Measurements from ENCODE around the gene CEACAM18. TPM values are rescaled to one million over a fixed set of nuclear protein-coding genes. Genes with fewer than 3 reads are reported as not detected.
A peak's percentile ranks its signal among the peaks of the same experiment; 100 is the strongest.
"Not testable (repeated sequence)": the region's sequence is repeated elsewhere in the genome, so short reads cannot be mapped to it uniquely, and the experiment has no call there.

CEACAM18 gene
- total RNA-seq (2014; rRNA removed; shearing (Covaris generic)), result not detected in 2 replicates
- polyA plus RNA-seq (2015; cell fraction: cytosol; rRNA removed), result not detected in 2 replicates
- not detected in 2 replicates for polyA plus RNA-seq (2015; cell fraction: nucleus; rRNA removed)

DNA sequence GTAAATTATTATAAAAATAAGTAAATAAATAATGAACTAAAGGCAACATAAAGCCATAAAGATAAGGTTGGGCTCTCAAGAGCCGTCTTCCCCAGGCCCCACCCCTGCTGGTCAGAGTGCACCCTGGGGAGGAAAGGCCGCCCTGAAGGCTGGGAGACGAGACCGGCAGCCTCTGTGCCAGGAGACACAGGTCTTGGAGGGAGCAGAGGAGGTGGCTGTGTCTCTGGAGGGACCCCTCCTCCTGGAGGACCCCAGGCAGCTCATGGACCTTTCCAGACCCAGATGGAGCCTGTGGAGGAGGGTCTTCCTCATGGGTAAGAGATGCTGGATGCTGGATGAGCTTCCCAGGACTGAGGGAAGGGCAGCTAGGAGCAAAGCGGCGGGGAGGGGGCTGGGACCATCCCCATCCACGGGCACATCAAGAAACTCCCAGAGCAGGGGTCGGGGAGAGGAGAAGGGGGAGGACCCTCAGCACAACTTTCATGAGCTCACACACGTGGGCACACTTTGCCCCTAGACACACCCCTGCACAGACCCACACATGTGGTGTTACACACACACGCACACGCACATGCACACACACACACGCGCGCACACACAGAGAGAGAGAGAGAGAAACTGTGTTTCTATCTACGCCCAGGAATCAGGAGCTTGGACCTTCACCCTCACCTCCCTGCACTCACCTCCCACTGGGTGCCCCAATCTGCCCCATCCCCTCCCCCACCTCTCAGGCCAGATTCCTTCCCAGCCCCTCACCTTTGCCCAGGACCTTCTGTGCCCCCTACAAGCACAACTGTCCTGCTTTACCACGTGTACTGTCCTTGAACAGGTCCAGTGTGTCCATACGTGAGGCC lies at the start of gene CEACAM18:
CEACAM18 (plus strand) TSS at position 159 of the 854 bp plus-strand sequence.
- in situ Hi-C loops (cut with HindIII; ENCODE audit: low pct_unique_long_range_greater_than_20kb, low sequenced_read_pairs), result no loop called here
- DNase-seq (ENCODE audit: low read depth, low spot score), result no peak

DNA sequence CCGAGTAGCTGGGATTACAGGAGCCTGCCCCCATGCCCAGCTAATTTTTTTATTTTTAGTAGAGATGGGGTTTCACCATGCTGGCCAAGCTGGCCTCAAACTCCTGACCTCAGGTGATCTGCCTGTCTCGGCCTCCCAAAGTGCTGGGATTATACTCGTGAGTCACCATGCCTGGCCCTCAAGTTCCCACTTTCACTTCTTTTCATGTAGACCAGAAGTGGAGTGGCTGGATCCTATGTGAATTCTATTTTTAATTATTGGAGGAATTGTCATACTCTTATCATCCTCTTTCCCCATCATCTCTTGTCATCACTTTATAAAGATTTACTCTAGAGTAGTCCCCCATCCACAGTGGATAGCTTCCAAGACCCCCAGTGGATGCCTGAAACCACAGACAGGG lies 48.1 kb upstream of the CEACAM18 start:
- in situ Hi-C loops (cut with HindIII; ENCODE audit: low pct_unique_long_range_greater_than_20kb, low sequenced_read_pairs), result no loop called here
- no peak for DNase-seq (ENCODE audit: low read depth, low spot score)

DNA sequence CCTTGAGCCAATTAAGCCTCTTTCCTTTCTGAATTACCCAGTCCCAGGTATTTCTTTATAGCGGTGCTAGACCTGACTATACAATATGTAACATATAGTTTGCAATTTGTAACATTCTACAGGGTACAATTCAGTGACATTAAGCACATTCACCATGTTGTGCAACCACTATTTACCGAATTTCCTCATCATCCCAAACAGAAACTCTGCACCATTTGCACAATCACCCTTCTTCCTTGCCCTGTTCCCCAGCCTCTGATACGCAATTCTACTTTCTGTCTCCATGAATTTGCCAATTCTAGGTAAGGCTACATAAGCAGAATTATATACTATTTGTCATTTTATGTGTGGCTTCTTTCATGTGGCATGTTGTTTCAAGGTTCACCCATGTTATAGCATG lies 47.2 kb upstream of the CEACAM18 start:
- DNase-seq (ENCODE audit: low read depth, low spot score), result no peak
- in situ Hi-C loops (cut with HindIII; ENCODE audit: low pct_unique_long_range_greater_than_20kb, low sequenced_read_pairs), result no loop called here

DNA sequence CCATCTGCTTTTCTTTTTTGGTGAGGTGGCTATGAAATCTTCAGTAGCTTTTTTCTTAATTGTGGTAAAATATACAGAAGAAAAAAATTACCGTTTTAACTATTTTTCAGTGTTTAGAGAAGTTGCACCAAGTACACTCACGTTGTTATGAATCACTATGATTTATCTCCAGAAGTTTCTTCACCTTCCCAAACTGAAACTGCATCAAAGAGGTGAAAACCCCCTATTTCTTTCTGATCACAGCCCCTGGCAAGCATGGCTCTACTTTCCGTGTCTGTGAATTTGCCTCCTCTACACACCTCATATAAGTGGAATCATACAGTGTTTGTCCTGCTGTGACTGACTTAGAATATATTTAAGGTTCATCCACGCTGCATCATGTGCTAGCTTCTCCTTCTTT lies 45.3 kb upstream of the CEACAM18 start:
- in situ Hi-C loops (cut with HindIII; ENCODE audit: low pct_unique_long_range_greater_than_20kb, low sequenced_read_pairs), result no loop called here
- no peak for DNase-seq (ENCODE audit: low read depth, low spot score)

GRCh38 chr19:51434456-51434855 lies 43.9 kb upstream of the CEACAM18 start:
- DNase-seq (ENCODE audit: low read depth, low spot score), result no peak
- in situ Hi-C loops (cut with HindIII; ENCODE audit: low pct_unique_long_range_greater_than_20kb, low sequenced_read_pairs), result no loop called here

GRCh38 chr19:51439021-51439465 lies 39.3 kb upstream of the CEACAM18 start:
- in situ Hi-C loops (cut with HindIII; ENCODE audit: low pct_unique_long_range_greater_than_20kb, low sequenced_read_pairs), result no loop called here
- DNase-seq (ENCODE audit: low read depth, low spot score), result no peak

- in situ Hi-C loops (cut with HindIII; ENCODE audit: low pct_unique_long_range_greater_than_20kb, low sequenced_read_pairs), result no loop called here
- no peak for DNase-seq (ENCODE audit: low read depth, low spot score)
Measured at GRCh38 chr19:51440052-51440451, 38.3 kb upstream of the CEACAM18 start.

DNA sequence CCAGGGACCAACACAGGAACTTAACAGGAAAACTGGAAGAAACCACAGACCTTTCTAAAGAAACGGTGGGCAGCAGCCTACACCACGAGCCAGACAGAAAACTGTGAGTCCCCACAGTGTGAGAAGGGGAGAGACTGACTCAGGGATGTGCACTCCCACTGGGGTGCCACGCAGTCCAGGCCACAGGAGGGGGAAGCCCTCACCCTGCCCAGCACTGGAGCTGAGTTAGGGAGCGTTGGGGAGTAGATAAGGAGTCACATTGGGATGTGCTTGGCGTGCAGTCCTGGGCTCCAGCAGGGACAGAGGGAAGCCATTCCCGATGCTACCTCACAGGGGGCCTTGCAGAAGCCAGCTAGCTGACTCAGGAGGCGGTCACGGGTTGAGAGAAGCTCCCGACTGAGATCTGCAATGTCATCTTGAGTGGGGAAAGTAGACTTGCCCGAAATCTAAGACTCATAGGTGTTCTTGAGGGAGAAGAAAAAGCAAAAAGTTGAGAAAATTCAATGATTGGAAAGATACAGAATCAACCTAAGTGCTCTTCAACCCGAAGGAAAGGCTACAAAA lies 37.4 kb upstream of the CEACAM18 start:
- peak; percentile 7 for DNase-seq (ENCODE audit: low read depth, low spot score)
- in situ Hi-C loops (cut with HindIII; ENCODE audit: low pct_unique_long_range_greater_than_20kb, low sequenced_read_pairs), result no loop called here

DNA sequence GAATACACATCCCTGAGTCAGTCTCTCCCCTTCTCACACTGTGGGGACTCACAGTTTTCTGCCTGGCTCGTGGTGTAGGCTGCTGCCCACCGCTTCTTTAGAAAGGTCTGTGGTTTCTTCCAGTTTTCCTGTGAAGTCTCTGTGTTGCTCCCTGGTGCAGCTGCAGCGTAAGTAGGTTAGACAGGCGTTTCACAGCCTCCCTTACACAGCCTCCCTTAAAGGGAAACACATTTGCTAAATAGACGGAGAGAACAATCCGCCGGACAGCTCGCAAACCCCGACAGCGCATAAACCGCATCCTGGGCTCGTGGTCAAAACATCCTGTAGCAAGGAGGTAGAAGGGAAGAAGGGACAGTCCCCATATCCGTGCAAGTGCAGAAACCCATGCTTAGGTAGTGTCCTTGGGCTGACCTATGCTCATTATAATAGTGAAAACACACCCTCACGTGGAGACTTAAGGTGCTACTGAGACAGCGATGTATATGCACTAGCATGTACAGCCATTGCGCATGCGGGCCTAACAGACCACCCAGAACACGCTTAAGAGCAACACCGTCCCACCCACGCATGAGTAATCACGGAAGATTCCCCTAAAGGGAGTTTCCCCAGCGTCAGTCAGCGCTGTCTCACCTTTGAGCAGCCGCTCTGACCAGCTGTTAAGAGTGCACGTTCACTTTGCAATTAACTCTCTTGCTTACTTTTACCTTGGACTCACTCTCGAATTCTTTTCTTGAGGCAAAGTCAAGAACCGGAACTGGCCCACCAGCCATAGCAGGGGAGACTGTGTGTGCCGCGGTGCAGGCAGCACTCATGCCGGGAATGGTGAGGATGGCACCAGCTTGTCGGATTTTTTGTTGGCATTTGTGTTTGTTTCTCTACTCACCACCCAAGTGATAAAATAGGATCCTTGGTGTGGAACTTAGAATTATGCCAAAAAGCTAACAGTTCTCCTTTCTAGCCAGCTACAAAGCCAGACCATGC lies 36.6 kb upstream of the CEACAM18 start:
- in situ Hi-C loops (cut with HindIII; ENCODE audit: low pct_unique_long_range_greater_than_20kb, low sequenced_read_pairs), result no loop called here
- no peak for DNase-seq (ENCODE audit: low read depth, low spot score)

DNA sequence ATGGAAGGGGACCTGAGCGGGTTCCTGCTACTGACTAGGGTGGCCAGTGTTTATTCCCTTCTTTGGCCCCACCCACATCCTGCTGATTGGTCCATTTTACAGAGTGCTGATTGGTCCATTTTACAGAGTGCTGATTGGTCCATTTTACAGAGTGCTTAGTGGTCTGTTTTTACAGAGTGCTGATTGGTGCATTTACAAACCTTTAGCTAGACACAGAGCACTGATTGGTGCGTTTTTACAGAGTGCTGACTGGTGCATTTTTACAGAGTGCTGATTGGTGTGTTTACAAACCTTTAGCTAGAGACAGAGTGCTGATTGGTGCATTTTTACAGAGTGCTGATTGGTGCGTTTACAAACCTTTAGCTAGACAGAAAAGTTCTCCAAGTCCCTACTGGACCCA lies 30.8 kb upstream of the CEACAM18 start:
- DNase-seq (ENCODE audit: low read depth, low spot score); in situ Hi-C loops (cut with HindIII; ENCODE audit: low pct_unique_long_range_greater_than_20kb, low sequenced_read_pairs): not testable (repeated sequence)

- no peak for DNase-seq (ENCODE audit: low read depth, low spot score)
- in situ Hi-C loops (cut with HindIII; ENCODE audit: low pct_unique_long_range_greater_than_20kb, low sequenced_read_pairs), result no loop called here
Measured at GRCh38 chr19:51448011-51448410, 30.3 kb upstream of the CEACAM18 start.

GRCh38 chr19:51448411-51449016 lies 29.8 kb upstream of the CEACAM18 start:
- DNase-seq (ENCODE audit: low read depth, low spot score), result no peak
- in situ Hi-C loops (cut with HindIII; ENCODE audit: low pct_unique_long_range_greater_than_20kb, low sequenced_read_pairs), result no loop called here

DNA sequence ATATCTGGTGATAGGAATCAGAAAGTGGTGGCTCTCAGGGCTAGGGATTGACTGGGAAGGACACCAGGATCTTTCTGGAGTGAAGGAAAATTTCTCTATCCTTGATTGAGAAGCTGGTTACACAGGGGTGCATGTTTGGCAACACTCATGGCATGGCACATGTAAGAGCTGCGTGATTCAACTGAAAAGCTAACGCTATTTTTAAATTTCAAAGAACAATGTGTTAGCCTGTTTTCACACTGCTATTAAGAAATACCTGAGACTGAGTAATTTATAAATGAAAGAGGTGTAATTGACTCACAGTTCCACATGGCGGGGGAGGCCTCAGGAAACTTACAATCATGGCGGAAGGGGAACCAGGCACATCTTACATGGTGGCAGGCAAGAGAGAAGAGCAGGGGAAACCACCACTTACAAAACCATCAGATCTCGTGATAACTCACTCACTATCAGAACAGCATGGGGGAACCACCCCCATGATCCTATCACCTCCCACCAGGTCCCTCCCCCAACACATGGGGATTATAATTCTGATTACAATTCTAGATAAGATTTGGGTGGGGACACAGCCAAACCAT lies 27.5 kb upstream of the CEACAM18 start:
- DNase-seq (ENCODE audit: low read depth, low spot score), result no peak
- in situ Hi-C loops (cut with HindIII; ENCODE audit: low pct_unique_long_range_greater_than_20kb, low sequenced_read_pairs), result no loop called here

GRCh38 chr19:51456541-51457290 lies 21.6 kb upstream of the CEACAM18 start:
- no peak for DNase-seq (ENCODE audit: low read depth, low spot score)
- in situ Hi-C loops (cut with HindIII; ENCODE audit: low pct_unique_long_range_greater_than_20kb, low sequenced_read_pairs), result no loop called here

GRCh38 chr19:51457351-51458013 lies 20.9 kb upstream of the CEACAM18 start:
- DNase-seq (ENCODE audit: low read depth, low spot score), result no peak
- in situ Hi-C loops (cut with HindIII; ENCODE audit: low pct_unique_long_range_greater_than_20kb, low sequenced_read_pairs), result no loop called here

DNA sequence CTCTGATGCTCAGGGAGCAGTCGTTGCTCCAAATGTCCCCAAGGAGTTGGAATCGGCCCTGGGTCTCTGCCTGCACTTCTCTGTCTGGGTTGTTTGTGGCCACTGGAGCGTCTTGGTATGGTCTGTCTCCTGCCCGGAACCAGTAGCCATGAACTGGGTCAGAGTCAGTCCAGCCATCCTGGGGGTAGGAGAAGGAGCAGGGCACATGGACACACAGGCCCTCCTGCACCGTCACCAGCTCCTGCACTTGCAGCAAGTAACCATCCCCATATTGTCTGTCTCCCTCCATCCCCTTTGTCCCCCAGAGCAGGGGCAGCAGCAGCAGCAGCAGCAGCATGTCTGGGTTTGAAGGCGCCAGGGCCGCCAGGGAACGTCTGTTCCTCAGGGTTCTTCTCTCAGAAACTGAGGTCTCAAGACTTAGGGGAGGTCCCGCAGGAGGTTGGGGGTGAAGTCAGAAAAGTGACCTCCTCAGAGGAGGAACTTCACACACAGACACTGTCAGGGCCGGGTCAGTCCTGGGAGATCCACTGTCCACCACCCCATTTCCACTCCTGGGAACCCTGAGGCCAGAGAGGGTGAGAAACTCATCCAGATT lies 20.2 kb upstream of the CEACAM18 start, which contains the start of gene SIGLEC8:
SIGLEC8 (minus strand) TSS at position 404 of the 595 bp plus-strand sequence; CDS start at position 337, 67 bp downstream.
- in situ Hi-C loops (cut with HindIII; ENCODE audit: low pct_unique_long_range_greater_than_20kb, low sequenced_read_pairs), result no loop called here
- DNase-seq (ENCODE audit: low read depth, low spot score), result no peak

Measured in SK-MEL-5 (cell line).